Neutrophil (primary cell): ENCODE results near the gene SHB.
A peak's percentile ranks its signal among the peaks of the same experiment; 100 is the strongest.

Source experiments
- H3K27ac ChIP-seq: fragments of 200-600 bp; sonication (generic); 2 replicates; pipeline ENCODE4 v1.5.1; 2016; ENCODE audit warnings: mild to moderate bottlenecking, moderate library complexity
- H3K27me3 ChIP-seq: fragments of 200-600 bp; sonication (generic); 2 replicates; pipeline ENCODE4 v1.6.0; 2016; ENCODE audit warnings: mild to moderate bottlenecking
- H3K36me3 ChIP-seq: fragments of 200-600 bp; sonication (generic); 2 replicates; pipeline ENCODE4 v1.5.1; 2017
- H3K4me1 ChIP-seq, 2 experiments: fragments of 200-600 bp in 1 of 2; sonication (generic) in 1 of 2; 1 replicate in 1 of 2; 2 replicates in 1 of 2; pipeline versions ENCODE4 v1.5.1 to v1.6.1; 2013 to 2016; ENCODE audit warnings: low read depth in 1 of 2, low read length in 1 of 2, mild to moderate bottlenecking in 1 of 2, moderate library complexity in 1 of 2; ENCODE audit not compliant: control insufficient read depth in 1 of 2, insufficient read depth in 1 of 2
- H3K4me3 ChIP-seq, 2 experiments: fragments of 200-600 bp in 1 of 2; sonication (generic) in 1 of 2; 1 replicate in 1 of 2; 2 replicates in 1 of 2; pipeline ENCODE4 v1.5.1; 2013 to 2016; ENCODE audit warnings: low read depth in 1 of 2, low read length in 1 of 2, mild to moderate bottlenecking in 1 of 2, moderate library complexity in 1 of 2
- H3K9me3 ChIP-seq: fragments of 200-600 bp; sonication (generic); 2 replicates; pipeline ENCODE4 v1.5.1; 2016
- CTCF ChIP-seq: fragments of 200-600 bp; sonication (generic); IDR thresholded peaks from 2 replicates; pipeline ENCODE4 v1.5.1; 2016; ENCODE audit warnings: antibody characterized with exemption

SHB gene

GRCh38 chr9:37917313-37917731 is 151.7 kb downstream of the SHB start:
- peaks cover 7 to 8% of the 10 kb centered on the region in 2 experiments for H3K4me1 ChIP-seq
- H3K36me3 ChIP-seq = no peaks in the 10 kb centered on the region
- no peak overlapping the region for H3K27ac ChIP-seq

GRCh38 chr9:37916471-37917312 is 152.3 kb downstream of the SHB start:
- Histone ChIP-seq H3K9me3 (no peaks in the 10 kb centered on the region), H3K4me3 (no peak overlapping the region), H3K4me1 (peaks cover 11 to 14% of the 10 kb centered on the region in 2 experiments), H3K27me3 (no peaks in the 10 kb centered on the region), H3K36me3 (no peaks in the 10 kb centered on the region), H3K27ac (no peak overlapping the region)
- TF ChIP-seq CTCF = no peak

More at GRCh38 chr9:37917313-37917731, 151.7 kb downstream of the SHB start:
- TF ChIP-seq CTCF = no peak
- no peaks in the 10 kb centered on the region for H3K27me3 ChIP-seq
- H3K4me3 ChIP-seq = no peak overlapping the region
- no peaks in the 10 kb centered on the region for H3K9me3 ChIP-seq

- no peaks in the 10 kb centered on the region for H3K36me3 ChIP-seq
- H3K27me3 ChIP-seq = no peaks in the 10 kb centered on the region
- peaks cover 18 to 21% of the 10 kb centered on the region in 2 experiments for H3K4me1 ChIP-seq
- H3K9me3 ChIP-seq = no peaks in the 10 kb centered on the region
- no peak overlapping the region for H3K4me3 ChIP-seq
- H3K27ac ChIP-seq = no peak overlapping the region
- TF ChIP-seq CTCF = no peak
Measured at GRCh38 chr9:37915911-37916470, 153.0 kb downstream of the SHB start.

- no peaks in the 10 kb centered on the region for H3K27me3 ChIP-seq
- H3K4me3 ChIP-seq = no peak overlapping the region
- TF ChIP-seq CTCF = no peak
- no peak overlapping the region for H3K27ac ChIP-seq
- H3K9me3 ChIP-seq = no peaks in the 10 kb centered on the region
- H3K36me3 ChIP-seq = no peaks in the 10 kb centered on the region
- H3K4me1 ChIP-seq = peaks cover 29 to 30% of the 10 kb centered on the region in 2 experiments
Measured at GRCh38 chr9:37914701-37915358, 154.2 kb downstream of the SHB start.

GRCh38 chr9:37914154-37914551 is 154.9 kb downstream of the SHB start:
- Histone ChIP-seq H3K4me3 (no peak overlapping the region), H3K4me1 (peaks cover 36% of the 10 kb centered on the region in 2 experiments), H3K36me3 (no peaks in the 10 kb centered on the region), H3K9me3 (no peaks in the 10 kb centered on the region), H3K27ac (peak overlapping the region; percentile 87), H3K27me3 (no peaks in the 10 kb centered on the region)
- no peak for TF ChIP-seq CTCF
